GM13977 (cell line): ENCODE measurements around the gene C1QBP.

Source experiments
- DNase-seq: peaks from one replicate; pipeline ENCODE4 v3.0.0; 2012; ENCODE audit warnings: low spot score
- in situ Hi-C: fragments of 300-500 bp; cut with MboI; formaldehyde crosslinking; loops from one replicate; pipeline ENCODE4 v1.12.0; 2022; ENCODE audit warnings: low sequenced_read_pairs, low pct_unique_long_range_greater_than_20kb, mixed read lengths, inconsistent platforms; ENCODE audit not compliant: unreplicated experiment
- TF ChIP-seq, protein P1 (sequence below): IDR thresholded peaks from 2 replicates; pipeline ENCODE4 v1.5.1; 2012; ENCODE audit warnings: mild to moderate bottlenecking, control low read depth; ENCODE audit not compliant: insufficient read depth; ENCODE audit errors: extremely low read depth, missing control alignments

C1QBP gene

DNA sequence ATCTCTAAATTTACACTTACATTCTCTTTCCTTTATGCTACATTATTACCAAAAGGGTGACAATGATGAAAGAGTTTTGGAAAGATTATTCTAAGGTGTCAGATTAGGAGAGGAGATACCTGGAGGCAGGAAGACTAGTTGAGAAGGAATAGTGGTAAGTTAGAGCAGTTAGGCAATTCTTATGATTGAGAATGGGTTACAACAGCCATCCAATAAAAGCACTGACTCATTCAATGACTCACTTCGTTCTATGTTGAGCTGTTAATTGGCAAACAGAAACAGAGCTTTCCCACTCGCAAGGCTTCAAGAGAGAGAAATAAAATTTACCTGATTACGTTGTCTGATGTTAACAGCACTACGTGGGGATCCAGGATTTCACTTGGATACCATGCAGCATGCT is 25.3 kb downstream of the C1QBP start:
- TF ChIP-seq, protein P1, sequence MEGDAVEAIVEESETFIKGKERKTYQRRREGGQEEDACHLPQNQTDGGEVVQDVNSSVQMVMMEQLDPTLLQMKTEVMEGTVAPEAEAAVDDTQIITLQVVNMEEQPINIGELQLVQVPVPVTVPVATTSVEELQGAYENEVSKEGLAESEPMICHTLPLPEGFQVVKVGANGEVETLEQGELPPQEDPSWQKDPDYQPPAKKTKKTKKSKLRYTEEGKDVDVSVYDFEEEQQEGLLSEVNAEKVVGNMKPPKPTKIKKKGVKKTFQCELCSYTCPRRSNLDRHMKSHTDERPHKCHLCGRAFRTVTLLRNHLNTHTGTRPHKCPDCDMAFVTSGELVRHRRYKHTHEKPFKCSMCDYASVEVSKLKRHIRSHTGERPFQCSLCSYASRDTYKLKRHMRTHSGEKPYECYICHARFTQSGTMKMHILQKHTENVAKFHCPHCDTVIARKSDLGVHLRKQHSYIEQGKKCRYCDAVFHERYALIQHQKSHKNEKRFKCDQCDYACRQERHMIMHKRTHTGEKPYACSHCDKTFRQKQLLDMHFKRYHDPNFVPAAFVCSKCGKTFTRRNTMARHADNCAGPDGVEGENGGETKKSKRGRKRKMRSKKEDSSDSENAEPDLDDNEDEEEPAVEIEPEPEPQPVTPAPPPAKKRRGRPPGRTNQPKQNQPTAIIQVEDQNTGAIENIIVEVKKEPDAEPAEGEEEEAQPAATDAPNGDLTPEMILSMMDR = no peak
- in situ Hi-C loops = no loop called here
- no peak for DNase-seq

DNA sequence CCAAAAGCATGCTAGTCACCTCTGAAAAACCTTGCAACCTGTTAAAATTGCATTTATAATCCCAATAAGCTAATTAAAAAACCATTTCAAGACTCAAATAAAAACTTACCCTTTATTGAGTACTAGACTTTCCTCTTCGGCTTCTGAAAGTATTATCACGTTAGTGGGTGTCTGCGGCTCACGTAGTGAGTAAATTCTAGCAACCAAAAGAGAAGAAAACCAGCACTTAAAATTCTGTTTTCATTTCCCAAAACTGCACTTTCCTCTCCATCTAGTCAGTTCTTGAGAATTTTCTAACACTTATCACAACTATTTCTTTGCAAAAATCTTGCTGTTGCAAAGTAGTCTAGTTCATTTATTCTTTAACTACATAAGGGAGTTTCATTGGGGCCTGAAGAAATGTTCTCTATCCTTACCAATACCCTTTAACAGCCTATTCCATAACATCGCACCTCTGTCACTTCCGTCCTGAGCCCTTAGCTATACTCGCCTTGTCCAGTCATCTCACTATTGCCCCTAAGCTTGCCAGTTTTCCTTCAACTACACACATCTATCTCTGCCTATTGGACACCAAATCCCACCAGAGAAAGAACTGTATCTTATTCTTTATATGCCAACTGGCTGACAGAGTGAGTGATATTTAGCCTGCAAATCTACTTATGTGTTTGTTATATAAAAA is 28.2 kb downstream of the C1QBP start:
- TF ChIP-seq, protein P1 = no peak
- in situ Hi-C loops = no loop called here
- DNase-seq = no peak

DNA sequence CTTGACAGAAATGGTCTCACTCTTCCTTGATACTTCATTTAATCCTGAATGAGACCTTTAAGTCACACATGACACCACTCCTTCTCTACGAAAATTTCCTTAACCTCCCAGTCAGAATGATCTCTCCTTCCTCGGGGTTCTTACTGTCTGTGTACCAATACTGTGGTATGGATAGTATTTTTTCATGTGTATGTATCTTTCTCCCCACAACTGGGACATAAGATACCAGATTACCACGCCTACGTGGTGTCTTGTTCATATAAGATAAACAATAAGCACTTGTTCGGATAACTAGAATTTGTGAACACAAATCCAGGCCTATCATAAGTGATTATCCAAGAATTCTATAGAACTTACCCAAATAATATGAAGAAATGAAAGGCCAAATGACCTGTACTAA is 30.8 kb downstream of the C1QBP start:
- in situ Hi-C loops = no loop called here
- TF ChIP-seq, protein P1 = no peak

DNA sequence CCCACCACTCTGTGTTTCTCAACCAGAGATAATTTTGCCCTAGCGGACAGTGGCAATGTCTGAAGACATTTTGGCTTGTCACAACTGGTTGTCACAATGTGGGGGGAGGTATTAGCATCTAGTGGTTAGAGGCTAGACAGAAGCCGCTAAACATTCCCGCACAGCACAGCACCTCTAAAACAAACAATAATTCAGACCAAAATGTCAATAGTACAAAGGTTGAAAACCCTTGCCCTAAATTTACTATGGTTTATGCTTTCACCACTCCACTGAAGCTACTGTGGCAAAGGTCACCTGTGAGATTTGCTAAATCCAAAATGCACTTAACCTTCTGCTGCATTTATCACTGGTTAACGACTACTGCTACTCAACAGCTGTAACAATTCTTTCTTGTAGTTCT is 33.6 kb downstream of the C1QBP start:
- TF ChIP-seq, protein P1 = no peak
- in situ Hi-C loops = no loop called here

More for the DNA sequence above, 30.8 kb downstream of the C1QBP start:
- no peak for DNase-seq

DNA sequence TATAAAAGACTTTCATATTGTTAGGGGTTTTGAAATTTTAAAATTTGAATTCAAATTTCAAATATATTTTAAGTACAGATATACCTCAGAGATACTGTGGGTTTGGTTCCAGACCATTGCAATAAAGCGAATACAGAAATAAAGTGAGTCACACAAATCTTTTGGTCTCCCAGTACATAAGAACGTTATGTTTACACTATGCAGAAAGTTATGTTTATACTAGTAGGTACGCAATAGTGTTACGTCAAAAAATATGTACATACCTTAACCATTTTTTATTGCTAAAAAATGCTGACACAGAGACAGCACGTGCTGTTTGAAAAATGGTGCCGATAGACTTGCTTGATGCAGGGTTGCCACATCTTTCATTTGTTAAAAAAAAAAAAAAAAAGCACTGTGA is 39.2 kb downstream of the C1QBP start:
- in situ Hi-C loops = no loop called here
- no peak for DNase-seq
- TF ChIP-seq, protein P1 = no peak

More for the DNA sequence above, 33.6 kb downstream of the C1QBP start:
- no peak for DNase-seq

DNA sequence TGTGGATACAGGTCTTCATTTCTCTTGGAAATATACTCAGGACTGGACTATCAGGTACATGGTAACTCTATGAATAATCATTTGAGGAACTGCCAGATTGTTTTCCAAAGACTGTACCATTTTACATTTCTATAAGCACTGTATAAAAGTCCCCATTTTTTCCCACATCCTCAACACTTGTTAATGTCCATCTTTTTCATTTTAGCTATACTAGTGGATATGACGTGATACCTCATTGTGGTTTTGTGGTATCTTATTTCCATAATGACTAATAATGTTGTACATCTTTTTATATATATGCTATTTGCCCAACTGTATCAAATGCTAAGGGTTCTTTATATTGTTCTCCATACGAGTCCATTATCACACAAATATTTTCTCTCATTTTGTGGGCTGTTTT is 42.3 kb downstream of the C1QBP start:
- in situ Hi-C loops = no loop called here
- no peak for DNase-seq
- TF ChIP-seq, protein P1 = no peak
